PC-3 (cell line): ENCODE results near the gene BMP4.

Source experiments
- EZH2 ChIP-seq: fragments of 300-600 bp; sonication (generic); IDR thresholded peaks from one replicate; pipeline ENCODE4 v1.6.1; 2017; ENCODE audit warnings: antibody characterized with exemption, mild to moderate bottlenecking, low read length; ENCODE audit not compliant: unreplicated experiment
- TF ChIP-seq, protein P1 (sequence below): fragments of 300-600 bp; sonication (generic); conservative IDR thresholded peaks from 2 replicates; pipeline ENCODE4 v1.5.1; 2017; ENCODE audit warnings: antibody characterized with exemption, low read depth, mild to moderate bottlenecking, low read length

DNA sequence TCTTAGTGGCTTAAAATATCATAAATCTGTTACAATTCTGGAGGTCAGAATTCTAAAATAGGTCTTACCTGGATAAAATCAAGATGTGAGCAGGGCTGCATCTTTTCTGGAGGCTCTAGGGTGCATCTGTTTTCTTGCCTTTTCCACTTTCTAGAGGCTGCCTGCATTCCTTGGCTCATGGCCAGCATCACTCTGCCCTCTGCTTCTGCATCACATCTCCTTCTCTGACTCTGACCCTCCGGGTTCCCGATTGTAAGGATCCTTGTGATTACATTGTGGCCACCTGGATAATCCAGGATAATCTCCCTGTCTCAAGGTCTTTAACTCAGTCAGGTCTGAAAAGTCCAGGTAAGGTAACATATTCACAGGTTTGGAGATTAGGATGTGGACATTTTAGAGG lies 11.0 kb upstream of the BMP4 start:
- TF ChIP-seq, protein P1, sequence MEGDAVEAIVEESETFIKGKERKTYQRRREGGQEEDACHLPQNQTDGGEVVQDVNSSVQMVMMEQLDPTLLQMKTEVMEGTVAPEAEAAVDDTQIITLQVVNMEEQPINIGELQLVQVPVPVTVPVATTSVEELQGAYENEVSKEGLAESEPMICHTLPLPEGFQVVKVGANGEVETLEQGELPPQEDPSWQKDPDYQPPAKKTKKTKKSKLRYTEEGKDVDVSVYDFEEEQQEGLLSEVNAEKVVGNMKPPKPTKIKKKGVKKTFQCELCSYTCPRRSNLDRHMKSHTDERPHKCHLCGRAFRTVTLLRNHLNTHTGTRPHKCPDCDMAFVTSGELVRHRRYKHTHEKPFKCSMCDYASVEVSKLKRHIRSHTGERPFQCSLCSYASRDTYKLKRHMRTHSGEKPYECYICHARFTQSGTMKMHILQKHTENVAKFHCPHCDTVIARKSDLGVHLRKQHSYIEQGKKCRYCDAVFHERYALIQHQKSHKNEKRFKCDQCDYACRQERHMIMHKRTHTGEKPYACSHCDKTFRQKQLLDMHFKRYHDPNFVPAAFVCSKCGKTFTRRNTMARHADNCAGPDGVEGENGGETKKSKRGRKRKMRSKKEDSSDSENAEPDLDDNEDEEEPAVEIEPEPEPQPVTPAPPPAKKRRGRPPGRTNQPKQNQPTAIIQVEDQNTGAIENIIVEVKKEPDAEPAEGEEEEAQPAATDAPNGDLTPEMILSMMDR, result no peak
- TF ChIP-seq EZH2, result no peak
